H1 (cell line): ENCODE data around the gene ARHGAP26. TPM values are rescaled to one million over a fixed set of nuclear protein-coding genes. Genes with fewer than 3 reads are reported as not detected.

Source experiments
- CTCF ChIA-PET: fragments of 300-600 bp; sonication (Branson Sonifier 250); formaldehyde crosslinking; loops from one replicate; lab custom pipeline; 2021; ENCODE audit not compliant: partially characterized antibody; lab: Charles Lee
- POLR2A ChIA-PET: fragments of 300-600 bp; sonication (Branson Sonifier 250); formaldehyde crosslinking; loops from one replicate; lab custom pipeline; 2021; ENCODE audit warnings: inconsistent platforms; ENCODE audit not compliant: partially characterized antibody; lab: Charles Lee
- DNase-seq, 2 experiments: peaks; one replicate each; pipeline versions ENCODE4 v3.0.0 to v3.0.0-alpha.2; 2010 to 2022; ENCODE audit warnings: low spot score in 2 of 2, low read depth in 1 of 2, mixed read lengths in 1 of 2
- FAIRE-seq: peaks from 2 replicates; lab custom pipeline; 2011; peaks lifted over from hg19 to GRCh38; lab: Jason Lieb, UNC
- H2AFZ ChIP-seq: 2 replicates; pipeline ENCODE4 v1.8.1; 2012; ENCODE audit warnings: low read length, inconsistent platforms
- H2AK5ac ChIP-seq: 2 replicates; pipeline ENCODE4 v1.6.1; 2013; ENCODE audit warnings: low read depth, low read length
- H2BK120ac ChIP-seq: replicated peaks from 2 replicates; pipeline ENCODE3; 2013; ENCODE audit warnings: low read depth, low read length, inconsistent platforms
- H2BK12ac ChIP-seq: 2 replicates; pipeline ENCODE4 v1.6.1; 2013; ENCODE audit warnings: low read depth, low read length
- H2BK15ac ChIP-seq: 2 replicates; pipeline ENCODE4 v1.6.1; 2013; ENCODE audit warnings: low read length
- H2BK20ac ChIP-seq: 2 replicates; pipeline ENCODE4 v1.6.1; 2013; ENCODE audit warnings: low read length
- H2BK5ac ChIP-seq: 2 replicates; pipeline ENCODE4 v1.6.1; 2013; ENCODE audit warnings: low read depth, low read length
- H3K14ac ChIP-seq: 2 replicates; pipeline ENCODE4 v1.6.1; 2013; ENCODE audit warnings: inconsistent platforms; ENCODE audit not compliant: insufficient read length
- H3K18ac ChIP-seq: 2 replicates; pipeline ENCODE4 v1.6.1; 2013; ENCODE audit warnings: low read length; ENCODE audit errors: extremely low read depth
- H3K23ac ChIP-seq: 2 replicates; pipeline ENCODE4 v1.6.1; 2013; ENCODE audit warnings: inconsistent platforms; ENCODE audit not compliant: insufficient read length
- H3K23me2 ChIP-seq: 2 replicates; pipeline ENCODE4 v1.6.1; 2013; ENCODE audit warnings: low read depth, low read length
- H3K27ac ChIP-seq: 2 replicates; pipeline ENCODE4 v1.6.1; 2011; ENCODE audit warnings: low read depth, low read length, inconsistent platforms
- H3K27me3 ChIP-seq, 4 experiments: replicated peaks in 1 of 4; 1 replicate in 1 of 4; 2 replicates in 3 of 4; pipeline versions ENCODE4 v1.6.1 to v1.8.1; 2011 to 2013; ENCODE audit warnings: low read length in 3 of 4, mild to moderate bottlenecking in 3 of 4, inconsistent platforms in 2 of 4, mixed read lengths in 2 of 4, moderate library complexity in 1 of 4; ENCODE audit not compliant: control insufficient read depth in 3 of 4, insufficient read depth in 3 of 4; ENCODE audit errors: extremely low read depth in 1 of 4
- H3K36me3 ChIP-seq, 4 experiments: 2 replicates each; pipeline versions ENCODE4 v1.6.1 to v1.8.1; 2011 to 2013; ENCODE audit warnings: mild to moderate bottlenecking in 4 of 4, low read length in 3 of 4, moderate library complexity in 2 of 4, control low read depth in 1 of 4, inconsistent platforms in 1 of 4; ENCODE audit not compliant: insufficient read depth in 4 of 4, control insufficient read depth in 2 of 4
- H3K4ac ChIP-seq: replicated peaks from 2 replicates; pipeline ENCODE3; 2013; ENCODE audit warnings: low read length, low read depth, mixed read lengths, inconsistent platforms; ENCODE audit not compliant: insufficient read length
- H3K4me1 ChIP-seq, 4 experiments: replicated peaks in 1 of 4; 1 replicate in 1 of 4; 2 replicates in 3 of 4; pipeline versions ENCODE4 v1.6.1 to v1.8.1; 2011 to 2013; ENCODE audit warnings: low read length in 3 of 4, inconsistent platforms in 2 of 4, mixed read lengths in 1 of 4; ENCODE audit not compliant: insufficient read depth in 4 of 4, control insufficient read depth in 3 of 4
- H3K4me2 ChIP-seq, 2 experiments: 2 replicates each; pipeline versions ENCODE4 v1.6.1 to v1.8.1; 2011 to 2013; ENCODE audit warnings: low read depth in 2 of 2, low read length in 2 of 2, control low read depth in 1 of 2, inconsistent platforms in 1 of 2, mild to moderate bottlenecking in 1 of 2; ENCODE audit not compliant: insufficient read depth in 1 of 2
- H3K4me3 ChIP-seq, 4 experiments: fragments of 200-600, 300-600 bp in 1 of 4; sonication (generic), shearing (Covaris generic), sonication (Bioruptor Twin) in 1 of 4; 2 replicates each; pipeline versions ENCODE4 v1.5.1 to v1.8.1; 2011 to 2016; ENCODE audit warnings: low read length in 4 of 4, low read depth in 3 of 4, control low read depth in 2 of 4, inconsistent platforms in 2 of 4, mild to moderate bottlenecking in 2 of 4, mixed read lengths in 1 of 4, moderate library complexity in 1 of 4; ENCODE audit not compliant: insufficient read depth in 2 of 4; ENCODE audit errors: extremely low read depth in 1 of 4
- H3K56ac ChIP-seq: replicated peaks from 2 replicates; pipeline ENCODE3; 2013; ENCODE audit warnings: low read depth, mild to moderate bottlenecking, mixed read lengths, low read length, inconsistent platforms; ENCODE audit not compliant: insufficient read length
- H3K79me1 ChIP-seq: 2 replicates; pipeline ENCODE4 v1.6.1; 2013; ENCODE audit warnings: low read depth, low read length, control low read depth
- H3K79me2 ChIP-seq, 2 experiments: 2 replicates each; pipeline versions ENCODE4 v1.6.1 to v1.8.1; 2012 to 2013; ENCODE audit warnings: low read length in 2 of 2, mild to moderate bottlenecking in 2 of 2, inconsistent platforms in 1 of 2; ENCODE audit not compliant: insufficient read depth in 2 of 2, control insufficient read depth in 1 of 2
- H3K9ac ChIP-seq, 4 experiments: replicated peaks in 1 of 4; 1 replicate in 1 of 4; 2 replicates in 3 of 4; pipeline versions ENCODE4 v1.6.1 to v1.8.1; 2011 to 2013; ENCODE audit warnings: low read depth in 3 of 4, low read length in 3 of 4, control low read depth in 2 of 4, mild to moderate bottlenecking in 2 of 4, moderate library complexity in 2 of 4, inconsistent platforms in 1 of 4; ENCODE audit errors: extremely low read depth in 1 of 4
- H3K9me3 ChIP-seq, 2 experiments: 2 replicates each; pipeline versions ENCODE4 v1.6.1 to v1.8.1; 2012 to 2013; ENCODE audit warnings: mild to moderate bottlenecking in 2 of 2, moderate library complexity in 2 of 2, control low read depth in 1 of 2, inconsistent platforms in 1 of 2, low read depth in 1 of 2, low read length in 1 of 2, mixed read lengths in 1 of 2; ENCODE audit not compliant: insufficient read depth in 2 of 2
- H4K20me1 ChIP-seq, 2 experiments: replicated peaks in 1 of 2; 2 replicates each; pipeline versions ENCODE3 to v1.8.1; 2011 to 2013; ENCODE audit warnings: inconsistent platforms in 2 of 2, low read length in 2 of 2, mild to moderate bottlenecking in 1 of 2; ENCODE audit not compliant: insufficient read depth in 2 of 2, control insufficient read depth in 1 of 2
- H4K5ac ChIP-seq: 2 replicates; pipeline ENCODE4 v1.6.1; 2013; ENCODE audit warnings: low read length, low read depth, mixed read lengths, inconsistent platforms; ENCODE audit not compliant: insufficient read length
- H4K8ac ChIP-seq: 2 replicates; pipeline ENCODE4 v1.8.0; 2013; ENCODE audit warnings: mild to moderate bottlenecking, moderate library complexity, low read length, inconsistent platforms; ENCODE audit not compliant: insufficient read depth; ENCODE audit errors: extremely low read depth
- H4K91ac ChIP-seq: replicated peaks from 2 replicates; pipeline ENCODE3; 2013; ENCODE audit warnings: low read length, mixed read lengths, inconsistent platforms; ENCODE audit not compliant: insufficient read length
- BACH1 ChIP-seq: IDR thresholded peaks from 2 replicates; pipeline ENCODE4 v1.6.1; 2012; ENCODE audit warnings: low read length, improper control_type of control experiment
- BCL11A ChIP-seq, 2 experiments: IDR thresholded peaks; one replicate each; pipeline ENCODE4 v1.6.1; 2011; ENCODE audit warnings: low read depth in 2 of 2, low read length in 2 of 2, mild to moderate bottlenecking in 2 of 2
- CBX5 ChIP-seq: fragments of 300-800, 300-1000 bp; sonication (generic); IDR thresholded peaks from 2 replicates; pipeline ENCODE4 v1.7.1; 2016; ENCODE audit warnings: antibody characterized with exemption, low read length, low read depth
- EP300 ChIP-seq, 2 experiments: IDR thresholded peaks; 1 replicate in 1 of 2; 2 replicates in 1 of 2; pipeline ENCODE4 v1.6.1; 2011 to 2012; ENCODE audit warnings: low read depth in 2 of 2, low read length in 2 of 2, mild to moderate bottlenecking in 2 of 2, borderline replicate concordance in 1 of 2, inconsistent platforms in 1 of 2, moderate library complexity in 1 of 2
- EZH2 ChIP-seq: fragments of 200-600 bp; sonication (generic); IDR thresholded peaks from 2 replicates; pipeline ENCODE4 v1.7.1; 2012; ENCODE audit warnings: low read depth, mild to moderate bottlenecking, moderate library complexity, low read length, inconsistent platforms; ENCODE audit not compliant: severe bottlenecking
- RNF2 ChIP-seq: fragments of 200-900, 300-1000 bp; sonication (generic); IDR thresholded peaks from 2 replicates; pipeline ENCODE4 v1.7.1; 2016; ENCODE audit warnings: borderline replicate concordance, low read depth, mild to moderate bottlenecking, antibody characterized with exemption, low read length; ENCODE audit not compliant: poor library complexity, severe bottlenecking; ENCODE audit errors: missing control alignments
- SP1 ChIP-seq: IDR thresholded peaks from 2 replicates; pipeline ENCODE4 v1.6.1; 2011; ENCODE audit warnings: low read depth, low read length
- USF2 ChIP-seq: IDR thresholded peaks from 2 replicates; pipeline ENCODE4 v1.6.1; 2011; ENCODE audit warnings: low read length, improper control_type of control experiment
- WGBS, 2 experiments: shearing (Covaris generic) in 1 of 2; methylation state at CpG; one replicate each; pipeline versions ENCODE4 v1.1.6 to v1.1.7; 2013 to 2015; ENCODE audit warnings: low lambda C conversion rate in 2 of 2, mixed read lengths in 2 of 2, inconsistent platforms in 1 of 2, low coverage in 1 of 2, missing lambda C conversion rate in 1 of 2; ENCODE audit not compliant: insufficient replicate concordance in 2 of 2, insufficient coverage in 1 of 2, insufficient read length in 1 of 2; ENCODE audit errors: extremely low coverage in 1 of 2, missing lambda C conversion rate in 1 of 2; 5-methylcytosine and 5-hydroxymethylcytosine counted together
- polyA plus RNA-seq, 7 experiments: library from polyadenylated mRNA; depleted of rRNA in 3 of 7; stranded (reverse) in 5 of 7; unstranded in 2 of 7; fragments of >200 nt in 5 of 7; fragments of 200-250 nt in 2 of 7; gene quantifications; 1 replicate in 5 of 7; 2 replicates in 1 of 7; 4 replicates in 1 of 7; pipeline versions ENCODE4 v1.2.1 to v1.2.3, GENCODE V29; 2011 to 2013; ENCODE audit warnings: missing spikeins in 2 of 7, mixed read lengths in 2 of 7
- total RNA-seq: library from RNA; stranded (reverse); fragmentation: NEBNext Ultra II Directional; extraction: Animal tissue kit (Norgen Biotek cat#: 25700); gene quantifications from 2 replicates; pipeline ENCODE4 v1.2.1, GENCODE V29; 2021

Gene ARHGAP26
- total and polyA plus RNA-seq, 2 of the 8 experiments (the other 6 are each of a cell fraction or from before 2014, with no cell fraction given): 7.1 to 24.8 TPM

GRCh38 chr5:142864290-142865260, 94.4 kb downstream of the ARHGAP26 start:
- POLR2A ChIA-PET: interaction anchor here (0.5 to 1.3 kb wide), 4 partner anchors 14 to 28 kb away, joined by 3 to 6 read pairs (median 3); no protein-coding TSS in a partner anchor
- 66% methylated on average over 13 of the region's 13 CpGs; no CpG with 5 or more reads in 1 of the 2 experiments for WGBS, 2 experiments
- no peak for TF ChIP-seq SP1
- TF ChIP-seq EZH2: no peak
- no peak for TF ChIP-seq CBX5
- no peak for TF ChIP-seq BCL11A (IDR thresholded peaks at IDR 0.05; ENCODE audit: low read depth in 2 of 2, low read length in 2 of 2)
- TF ChIP-seq USF2: no peak
- no peak for TF ChIP-seq EP300 (IDR thresholded peaks at IDR 0.05; ENCODE audit: borderline replicate concordance in 1 of 2, low read depth in 2 of 2, low read length in 2 of 2)
- TF ChIP-seq BACH1: no peak
- TF ChIP-seq RNF2: no peak

More at GRCh38 chr5:142864290-142865260, 94.4 kb downstream of the ARHGAP26 start:
- Histone ChIP-seq H4K5ac (no peak overlapping the region), H3K9ac (no peak overlapping the region; a peak in 2 of 7 replicates), H3K14ac (no peak overlapping the region), H3K4me2 (peak overlapping the region; percentile 54 to 73), H2BK20ac (peak overlapping the region; percentile 80; the same call in 1 of the 2 replicates), H4K20me1 (no peaks in the 10 kb centered on the region), H2BK15ac (no peak overlapping the region), H3K23me2 (no peaks in the 10 kb centered on the region), H3K27me3 (no peaks in the 10 kb centered on the region), H3K27ac (peak overlapping the region; percentile 30; the same call in 1 of the 2 replicates), H3K9me3 (no peaks in the 10 kb centered on the region), H3K79me1 (peaks cover 9% of the 10 kb centered on the region), H3K18ac (peak overlapping the region; percentile 12), H2AK5ac (peak overlapping the region; percentile 88; the same call in 1 of the 2 replicates), H3K36me3 (no peaks in the 10 kb centered on the region), H2BK5ac (peak overlapping the region; percentile 15; the same call in 1 of the 2 replicates), H3K4me1 (peaks cover 12 to 32% (median 23%) of the 10 kb centered on the region in 4 experiments; a peak in 6 of 7 replicates), H4K91ac (peak overlapping the region; percentile 87), H3K79me2 (peaks cover 3 to 50% of the 10 kb centered on the region in 2 experiments; a peak in 3 of 4 replicates), H3K4ac (no peak overlapping the region), H2BK120ac (peak overlapping the region; percentile 44), H3K4me3 (peak overlapping the region in 1 of 4 experiments; percentile 30; a peak in 2 of 8 replicates), H2BK12ac (peak overlapping the region; percentile 21; the same call in 1 of the 2 replicates), H3K23ac (no peak overlapping the region), H3K56ac (no peak overlapping the region), H2AFZ (no peak overlapping the region), H4K8ac (no peak overlapping the region)
- FAIRE-seq (no peak), DNase-seq (no peak)
- CTCF ChIA-PET: interaction anchor here (0.6 to 3.8 kb wide), 28 partner anchors 8 to 209 kb away, joined by 3 to 63 read pairs (median 5); partner anchors contain the start of gene ARHGAP26
